ENCODE results near the gene ZNF892. TPM values are rescaled to one million over a fixed set of nuclear protein-coding genes. Genes with fewer than 3 reads are reported as not detected.
A peak's percentile ranks its signal among the peaks of the same experiment; 100 is the strongest.
"Not testable (repeated sequence)": the region's sequence is repeated elsewhere in the genome, so short reads cannot be mapped to it uniquely, and the experiment has no call there.

The ZNF892 gene
- 1.3 TPM for total RNA-seq

- ATAC-seq (peak; percentile 98), DNase-seq (ENCODE audit: low spot score) (peak; percentile 91)
Measured at GRCh38 chr2:95207111-95207961, at the start of gene ZNF892. TSS of gene ZNF892 (plus strand) at chr2:95207521. CDS start at chr2:95207816, 295 bp downstream.

- no peak for DNase-seq (ENCODE audit: low spot score)
- no peak for ATAC-seq
Measured at GRCh38 chr2:95158441-95158840, 48.9 kb upstream of the ZNF892 start.

- ATAC-seq (peak; percentile 67), DNase-seq (ENCODE audit: low spot score) (peak; percentile 64)
Measured at GRCh38 chr2:95158891-95159619, 48.3 kb upstream of the ZNF892 start.

GRCh38 chr2:95159690-95160449 is 47.5 kb upstream of the ZNF892 start, which contains the start of gene ZNF514:
TSS of gene ZNF514 (minus strand) at chr2:95159848. CDS start at chr2:95153253, 6,595 bp downstream.
- peak; percentile 94 for ATAC-seq
- peak; percentile 76 for DNase-seq (ENCODE audit: low spot score)

- ATAC-seq (no peak), DNase-seq (ENCODE audit: low spot score) (no peak)
Measured at GRCh38 chr2:95165030-95165370, 42.3 kb upstream of the ZNF892 start.

- peak; percentile 96 for ATAC-seq
Measured at GRCh38 chr2:95165371-95166064, 41.8 kb upstream of the ZNF892 start, which contains the start of gene ZNF2. TSS of gene ZNF2 (plus strand) at chr2:95165809. CDS start at chr2:95176227, 10,418 bp downstream.

GRCh38 chr2:95166065-95166763 is 41.1 kb upstream of the ZNF892 start:
- DNase-seq (ENCODE audit: low spot score): no peak

More at GRCh38 chr2:95165371-95166064, 41.8 kb upstream of the ZNF892 start, which contains the start of gene ZNF2:
- DNase-seq (ENCODE audit: low spot score): peak; percentile 99

GRCh38 chr2:95171902-95172301 is 35.4 kb upstream of the ZNF892 start:
- DNase-seq (ENCODE audit: low spot score) (no peak), ATAC-seq (no peak)

More at GRCh38 chr2:95166065-95166763, 41.1 kb upstream of the ZNF892 start:
- ATAC-seq: peak; percentile 20

GRCh38 chr2:95174031-95174542 is 33.2 kb upstream of the ZNF892 start:
- ATAC-seq: no peak

GRCh38 chr2:95179451-95179850 is 27.9 kb upstream of the ZNF892 start:
- ATAC-seq (peak; percentile 67), DNase-seq (ENCODE audit: low spot score) (peak; percentile 52)

More at GRCh38 chr2:95174031-95174542, 33.2 kb upstream of the ZNF892 start:
- DNase-seq (ENCODE audit: low spot score): no peak

GRCh38 chr2:95181774-95182173 is 25.5 kb upstream of the ZNF892 start:
- DNase-seq (ENCODE audit: low spot score): no peak
- no peak for ATAC-seq

- ATAC-seq: no peak
- DNase-seq (ENCODE audit: low spot score): no peak
Measured at GRCh38 chr2:95185197-95185596, 22.1 kb upstream of the ZNF892 start.

GRCh38 chr2:95185973-95186372 is 21.3 kb upstream of the ZNF892 start:
- no peak for DNase-seq (ENCODE audit: low spot score)
- ATAC-seq: no peak

- not testable (repeated sequence) for ATAC-seq
- peak; percentile 59 for DNase-seq (ENCODE audit: low spot score)
Measured at GRCh38 chr2:95192956-95193355, 14.4 kb upstream of the ZNF892 start.

GRCh38 chr2:95203911-95204310 is 3.4 kb upstream of the ZNF892 start:
- DNase-seq (ENCODE audit: low spot score) (no peak), ATAC-seq (no peak)

GRCh38 chr2:95204396-95204795 is 2.9 kb upstream of the ZNF892 start:
- DNase-seq (ENCODE audit: low spot score) (no peak), ATAC-seq (no peak)

GRCh38 chr2:95206096-95206495 is 1.2 kb upstream of the ZNF892 start:
- no peak for DNase-seq (ENCODE audit: low spot score)
- no peak for ATAC-seq

- DNase-seq (ENCODE audit: low spot score) (no peak), ATAC-seq (no peak)
Measured at GRCh38 chr2:95208106-95208505, 785 bp downstream of the ZNF892 start.

GRCh38 chr2:95215018-95215612 is 7.8 kb downstream of the ZNF892 start:
- no peak for DNase-seq (ENCODE audit: low spot score)

More at GRCh38 chr2:95215018-95215612, 7.8 kb downstream of the ZNF892 start:
- ATAC-seq: no peak
